Stimulated activated naive CD4-positive, alpha-beta T cell treated with Interleukin-2 at 50 U/mL for 16 hours (primary cell): Measurements from ENCODE around the gene CELSR3.

Source experiments
- DNase-seq: peaks from one replicate; lab custom pipeline; 2025; lab: John Stamatoyannopoulos, UW

CELSR3 gene

DNA sequence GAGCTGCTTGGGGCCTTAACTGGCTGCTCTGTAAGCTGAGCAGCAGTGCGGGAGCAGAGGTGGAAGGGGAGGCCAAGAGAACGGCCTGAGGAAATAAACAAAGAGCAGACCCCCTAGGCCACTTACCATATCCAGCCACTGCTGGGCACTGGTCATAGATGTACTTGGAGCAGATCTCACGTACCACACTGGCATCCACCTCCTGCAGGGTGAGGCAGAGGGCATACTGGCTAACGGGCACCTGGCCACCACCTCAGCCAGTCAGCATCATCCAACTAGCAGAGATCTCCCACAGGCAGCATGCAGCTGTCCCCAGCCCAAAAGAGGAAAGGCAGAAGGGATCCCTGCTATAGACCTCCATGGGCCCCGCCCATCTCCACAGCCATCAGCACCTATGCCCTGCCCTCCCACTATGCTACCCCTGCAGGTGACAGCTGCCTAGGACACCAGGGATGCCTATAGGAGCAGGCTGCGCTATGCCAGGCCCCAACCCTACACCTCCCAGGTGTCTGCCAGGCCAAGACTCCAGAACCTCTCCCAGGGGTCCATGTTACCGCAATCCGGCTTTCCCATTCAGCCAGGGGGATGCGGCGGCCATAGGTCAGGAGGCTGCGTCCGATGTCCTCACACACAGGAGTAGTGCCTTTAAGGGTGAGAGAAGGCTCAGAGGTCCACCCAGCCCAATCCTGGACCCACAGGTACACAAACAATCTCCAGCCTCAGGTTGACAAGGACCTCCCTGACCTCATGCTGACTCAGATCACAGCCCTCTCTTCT lies 63.0 kb downstream of the CELSR3 start:
- DNase-seq = no peak

DNA sequence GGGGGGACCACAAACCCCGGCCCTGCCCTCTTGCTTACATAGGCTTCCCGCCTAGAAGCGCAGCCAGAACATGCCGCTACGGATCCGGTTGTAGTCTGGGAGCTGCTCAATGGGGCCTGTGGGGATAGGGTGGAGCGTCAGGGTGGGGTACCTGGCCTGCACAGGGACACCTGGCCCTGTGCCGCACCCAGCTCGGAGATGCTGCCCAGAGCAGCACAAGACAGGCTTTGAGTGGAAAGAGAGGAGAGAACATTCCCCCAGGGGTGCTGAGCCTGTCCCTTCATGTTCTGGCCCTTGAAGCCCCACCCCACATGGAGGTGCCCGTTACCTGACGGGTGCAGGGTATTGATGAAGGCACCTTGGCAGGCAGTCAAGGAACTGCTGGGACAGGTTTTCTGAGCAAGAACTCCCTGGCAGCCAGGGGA lies 63.6 kb downstream of the CELSR3 start:
- DNase-seq = no peak

DNA sequence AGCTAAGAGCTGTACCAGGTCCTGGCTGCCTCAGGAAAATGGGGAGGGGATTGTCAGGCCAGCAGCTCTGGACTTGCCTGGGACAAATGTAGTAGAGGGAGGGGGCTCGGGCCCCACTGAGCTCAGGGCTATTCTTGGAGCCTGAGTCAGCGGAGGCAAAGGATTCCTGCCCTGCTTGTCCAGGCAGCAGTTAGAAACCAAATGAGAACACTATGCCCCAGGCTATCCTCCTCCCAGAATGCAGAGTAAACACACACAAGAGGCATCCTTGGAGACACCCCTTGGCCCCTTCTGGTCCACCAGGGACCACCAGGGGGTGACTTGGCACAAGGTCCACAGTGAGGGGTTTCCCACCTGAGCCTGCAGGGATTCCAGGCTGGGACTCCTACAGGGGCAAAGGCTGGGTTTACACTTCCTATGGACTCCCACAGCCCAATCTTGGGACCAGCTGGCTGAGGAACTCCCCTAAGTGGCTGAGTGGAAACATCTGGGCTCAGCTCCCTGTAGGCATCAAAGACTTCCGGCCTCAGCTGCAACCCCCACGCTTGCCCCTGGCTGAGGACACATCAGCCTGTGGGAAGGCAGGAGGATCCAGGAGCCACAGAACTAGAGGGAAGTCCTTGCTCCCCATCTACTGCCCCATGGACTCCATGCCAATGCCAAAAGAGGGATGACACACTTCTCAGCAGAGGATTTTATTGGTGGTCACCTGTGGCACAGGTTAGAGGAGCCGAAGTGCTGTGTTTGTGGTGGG lies 64.2 kb downstream of the CELSR3 start:
- no peak for DNase-seq

DNA sequence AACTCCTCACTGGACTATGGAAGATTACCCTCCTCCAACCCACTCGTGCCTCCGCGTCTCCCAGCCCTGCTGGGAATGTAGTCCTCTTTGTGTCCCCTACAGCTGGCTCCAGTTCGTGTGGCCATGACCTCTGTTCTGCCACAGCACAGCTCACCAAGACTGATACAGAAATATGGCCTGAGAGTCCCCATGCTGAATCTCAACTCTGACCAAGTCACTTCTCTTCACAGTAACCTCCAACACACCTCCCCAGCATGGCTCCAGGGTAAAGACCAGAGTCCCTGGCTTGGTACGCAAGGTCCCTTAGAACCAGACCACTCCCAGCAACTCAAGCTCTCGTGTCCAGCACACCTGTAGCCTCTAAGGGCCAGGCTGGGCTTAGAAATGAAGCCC lies 65.3 kb downstream of the CELSR3 start:
- no peak for DNase-seq

DNA sequence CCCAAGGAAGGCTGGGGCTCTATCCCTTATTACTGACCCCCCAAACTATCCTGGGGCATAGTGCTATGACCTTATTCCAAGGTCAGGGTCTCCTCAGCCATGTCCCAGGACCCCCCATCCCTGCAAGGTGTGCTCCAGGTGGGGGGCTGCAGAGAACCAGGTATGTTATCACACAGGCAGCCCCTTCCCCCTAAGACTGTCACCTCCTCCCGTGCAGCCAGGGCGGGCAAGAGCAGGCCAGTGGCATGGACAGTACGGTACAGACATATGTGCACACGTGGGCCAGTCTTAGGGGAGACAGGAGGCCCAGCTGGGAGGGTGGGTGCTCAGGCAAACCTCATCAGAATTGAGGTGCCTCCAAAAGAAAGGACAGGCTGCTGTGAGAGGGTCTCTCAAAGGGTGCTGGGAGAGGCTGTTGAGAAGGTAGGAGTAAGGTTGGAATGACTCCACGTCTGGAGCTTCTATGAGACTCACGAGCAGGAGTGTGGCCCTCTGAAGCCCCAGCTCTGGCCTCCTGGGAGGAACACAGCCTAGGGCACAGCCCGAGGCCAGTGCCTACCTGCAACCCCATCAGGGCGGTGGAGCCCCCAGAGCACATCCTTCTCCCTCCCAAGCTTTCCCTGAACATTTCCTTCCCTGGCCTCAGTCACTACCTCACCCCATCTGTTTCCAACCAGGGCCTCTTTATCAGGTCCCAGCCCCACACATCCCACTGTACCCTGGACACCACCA lies 65.8 kb downstream of the CELSR3 start:
- no peak for DNase-seq

DNA sequence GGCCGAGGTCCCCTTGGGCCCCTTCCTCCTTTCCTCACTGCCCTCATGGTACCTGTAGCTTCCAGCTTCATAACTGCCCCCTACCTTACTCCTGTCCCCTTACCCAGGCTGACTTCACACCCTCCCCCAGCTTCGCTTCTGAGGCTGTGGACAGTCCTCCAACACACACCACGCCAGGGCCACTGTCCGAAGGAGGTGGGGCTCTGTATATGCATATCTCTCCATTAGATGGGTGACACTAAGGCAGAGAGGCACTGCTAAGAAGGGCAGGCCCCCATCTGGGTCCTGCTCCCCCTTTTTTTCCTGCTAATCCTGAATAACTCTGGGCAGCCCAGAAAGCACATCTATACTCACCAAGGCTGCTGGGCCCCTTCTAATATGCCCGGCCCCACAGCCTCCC lies 66.5 kb downstream of the CELSR3 start:
- DNase-seq = no peak

DNA sequence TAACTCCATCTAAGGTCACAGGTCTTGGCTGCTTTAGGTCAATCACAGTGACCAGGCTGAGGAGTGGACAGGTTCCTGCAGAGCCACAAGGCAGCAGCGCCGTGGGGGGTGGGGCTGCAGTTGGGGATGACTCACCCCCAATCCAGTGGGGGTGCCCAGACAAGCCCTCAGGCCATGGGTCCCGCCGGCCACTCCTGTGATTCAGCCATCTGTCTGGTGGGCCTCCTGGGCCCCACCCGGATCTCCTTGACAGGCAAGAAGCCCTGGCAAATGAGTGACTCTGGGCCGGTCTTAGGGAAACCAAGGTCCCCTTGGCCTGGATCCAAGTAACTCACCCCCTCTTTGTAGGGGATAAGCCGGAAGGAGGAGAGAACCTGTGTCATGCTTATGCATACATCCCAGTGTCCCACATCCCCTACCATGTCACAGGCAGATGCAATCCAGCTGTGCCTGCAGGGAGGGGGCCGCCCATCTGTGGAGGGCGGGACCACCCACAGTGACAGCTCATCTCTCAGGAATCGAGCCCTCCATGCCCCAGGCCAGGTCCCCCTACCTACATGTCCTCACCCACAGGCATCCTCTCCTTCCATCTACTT lies 67.1 kb downstream of the CELSR3 start:
- no peak for DNase-seq

DNA sequence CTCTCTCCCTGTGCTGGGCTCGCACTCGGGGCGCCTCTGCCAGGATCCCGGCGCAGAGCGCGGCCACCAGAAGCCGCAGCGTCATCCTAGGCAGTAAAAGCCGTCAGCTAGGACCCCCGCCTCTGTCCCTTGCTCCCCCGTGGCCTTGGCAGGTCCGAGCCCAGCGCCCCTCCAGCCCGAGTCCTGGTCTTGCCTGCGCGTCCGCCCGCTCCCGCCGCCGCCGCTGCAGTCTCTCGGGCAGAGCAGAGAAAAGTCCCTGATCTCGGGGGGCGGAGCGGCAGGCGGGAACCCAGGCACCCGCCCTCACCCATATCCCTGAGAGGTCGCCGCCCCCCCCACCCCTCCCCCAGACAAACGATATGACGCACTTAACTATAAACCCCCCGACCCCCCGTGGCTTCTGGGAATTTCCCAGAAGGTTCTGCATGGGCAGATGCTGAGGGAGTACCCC lies 67.6 kb downstream of the CELSR3 start, which contains the start of gene COL7A1:
Gene COL7A1 (minus strand): TSS at position 255 of the 451 bp plus-strand sequence. CDS start 170 bp downstream, at position 85.
- DNase-seq = no peak

DNA sequence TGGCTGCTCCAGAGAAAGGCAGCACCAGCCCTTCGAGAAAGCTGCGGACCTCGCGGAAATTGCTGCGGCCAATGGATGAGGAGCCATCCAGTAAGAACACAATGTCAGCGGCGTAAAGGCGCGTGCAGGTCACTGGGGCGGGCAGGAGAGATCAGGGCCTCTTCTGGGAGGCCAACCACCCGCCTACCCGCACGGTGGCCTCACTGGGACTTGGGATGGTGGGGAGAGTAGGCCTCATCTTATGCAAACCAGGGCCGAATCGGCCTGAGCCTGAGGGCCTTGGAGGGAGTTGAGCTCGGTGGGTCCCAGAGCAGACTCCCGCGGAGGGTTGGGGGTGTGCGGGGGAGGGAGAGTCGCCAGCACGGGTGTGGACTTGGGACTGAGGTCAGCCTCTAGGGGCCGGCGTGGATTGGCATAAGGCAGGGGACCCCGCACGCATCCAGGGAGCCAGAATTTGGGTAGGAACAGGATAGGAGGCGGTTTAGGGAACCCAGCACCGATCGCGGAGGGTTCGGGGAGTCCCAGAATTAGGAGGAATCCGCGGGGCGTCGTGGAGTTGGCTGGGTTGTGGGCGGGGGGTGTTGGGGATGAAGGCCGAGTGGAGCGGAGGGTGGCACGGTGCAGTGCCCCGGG lies 68.2 kb downstream of the CELSR3 start:
- DNase-seq = no peak

DNA sequence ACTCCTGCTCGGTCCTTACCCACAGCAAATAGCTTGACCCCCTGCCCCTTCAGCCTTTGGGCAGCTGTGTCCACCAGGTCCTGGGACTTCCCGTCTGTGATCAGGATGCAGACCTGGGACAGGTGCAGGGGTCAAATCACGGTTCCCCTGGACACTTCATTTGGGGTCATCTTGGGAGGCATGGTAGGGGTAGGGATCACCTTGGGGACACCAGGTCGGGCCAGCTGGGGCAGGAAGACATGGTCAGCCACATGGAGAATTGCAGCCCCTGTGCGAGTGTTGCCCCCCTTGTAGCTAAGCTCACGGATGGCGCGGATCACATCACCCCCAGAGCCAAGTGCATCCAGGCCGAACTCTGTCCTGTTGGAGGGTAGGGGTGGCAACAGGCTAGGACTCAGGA lies 69.3 kb downstream of the CELSR3 start:
- DNase-seq = no peak

DNA sequence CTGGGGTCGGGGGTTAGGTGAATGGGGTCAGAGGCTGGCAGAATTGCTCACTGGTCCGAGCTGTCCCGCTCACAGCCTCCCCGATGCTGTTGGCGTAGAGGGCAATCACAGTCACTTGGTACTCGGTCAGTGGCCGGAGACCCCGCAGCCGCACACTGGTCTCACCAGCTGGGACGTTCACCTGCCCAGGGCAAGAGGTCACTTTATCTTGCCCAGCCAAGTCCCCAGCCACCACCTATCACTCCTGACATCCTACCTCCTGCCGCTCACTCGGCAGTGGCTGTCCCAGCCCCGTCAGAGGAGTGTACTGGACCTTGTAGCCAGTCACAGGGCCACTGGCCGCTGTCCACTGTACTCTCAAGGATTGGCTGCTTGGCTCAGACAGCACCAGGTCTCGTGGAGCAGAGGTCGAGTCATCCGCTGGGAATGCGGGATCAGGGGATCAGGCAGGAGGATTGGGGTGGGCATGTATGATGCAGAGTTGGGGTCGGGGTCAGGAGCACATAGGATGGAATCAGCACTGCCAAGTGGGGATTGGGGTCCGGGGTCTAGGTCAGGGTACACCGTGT lies 70.1 kb downstream of the CELSR3 start:
- DNase-seq = no peak

DNA sequence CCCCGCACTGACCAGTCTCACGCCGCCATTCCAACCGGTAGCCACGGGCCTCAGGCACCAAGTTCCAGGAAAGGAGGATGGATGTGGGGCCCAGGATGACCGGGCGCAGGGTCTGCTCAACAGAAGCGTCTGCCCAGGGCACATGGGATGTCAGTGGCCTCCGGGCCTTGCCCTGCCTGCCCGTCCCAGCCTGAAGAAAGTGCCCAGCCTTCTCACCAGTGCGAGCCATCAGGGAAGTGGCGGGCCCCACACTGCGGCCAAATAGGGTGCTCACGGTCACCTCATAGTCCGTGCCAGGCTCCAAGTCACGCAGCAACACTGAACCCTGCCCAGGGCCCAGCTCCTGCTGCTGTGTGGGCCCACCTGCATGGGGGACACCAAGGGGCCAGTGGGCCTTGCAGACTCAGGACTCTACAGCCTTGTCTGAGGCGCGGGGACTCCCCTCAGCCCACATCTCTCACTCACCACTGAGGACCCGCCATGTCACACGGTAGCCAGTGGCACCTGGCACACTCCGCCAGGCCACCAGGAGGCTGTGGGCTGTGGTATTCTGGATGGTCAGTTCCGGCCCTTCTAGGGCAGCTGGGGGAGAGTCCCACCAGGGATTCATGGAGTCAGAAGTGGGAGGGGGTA lies 70.7 kb downstream of the CELSR3 start:
- DNase-seq = no peak

DNA sequence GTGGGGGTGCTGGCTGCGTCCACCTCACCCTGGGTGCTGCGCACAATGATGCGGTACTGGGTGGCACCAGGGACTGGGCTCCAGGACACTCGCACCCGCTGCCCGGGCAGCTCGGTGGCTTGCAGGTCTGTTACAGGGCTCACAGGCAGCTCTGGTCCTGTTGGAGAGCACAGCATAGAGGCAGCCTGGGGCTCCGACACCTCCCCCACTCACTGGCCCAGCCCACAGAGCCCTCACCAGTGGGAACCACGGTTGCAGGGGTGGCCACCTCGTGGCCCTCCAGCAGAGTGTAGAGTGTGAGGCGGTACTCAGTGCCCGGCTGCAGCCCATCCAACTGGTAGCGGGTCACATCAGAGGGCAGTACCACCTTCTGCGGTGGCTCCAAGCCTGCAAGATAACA lies 71.2 kb downstream of the CELSR3 start:
- no peak for DNase-seq

DNA sequence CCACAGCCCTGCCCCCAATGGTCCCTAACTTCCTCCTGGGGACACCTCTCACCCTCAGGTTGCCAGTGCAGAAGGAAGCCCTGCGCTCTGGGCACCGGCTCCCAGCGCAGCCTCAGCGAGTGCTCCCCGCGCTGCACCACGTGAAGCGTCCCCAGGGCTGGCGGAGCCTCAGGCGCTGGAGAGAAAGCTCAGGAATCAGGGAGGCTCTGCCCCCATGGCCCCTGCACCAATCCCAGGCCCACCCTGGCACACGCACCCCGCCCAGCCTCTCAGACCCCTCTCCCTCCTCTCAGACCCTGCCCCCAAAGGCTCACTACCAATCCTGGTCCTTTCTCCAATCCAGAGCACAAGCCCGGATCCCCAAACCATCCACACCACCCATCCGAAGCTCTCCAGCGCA lies 74.5 kb downstream of the CELSR3 start:
- DNase-seq = no peak

DNA sequence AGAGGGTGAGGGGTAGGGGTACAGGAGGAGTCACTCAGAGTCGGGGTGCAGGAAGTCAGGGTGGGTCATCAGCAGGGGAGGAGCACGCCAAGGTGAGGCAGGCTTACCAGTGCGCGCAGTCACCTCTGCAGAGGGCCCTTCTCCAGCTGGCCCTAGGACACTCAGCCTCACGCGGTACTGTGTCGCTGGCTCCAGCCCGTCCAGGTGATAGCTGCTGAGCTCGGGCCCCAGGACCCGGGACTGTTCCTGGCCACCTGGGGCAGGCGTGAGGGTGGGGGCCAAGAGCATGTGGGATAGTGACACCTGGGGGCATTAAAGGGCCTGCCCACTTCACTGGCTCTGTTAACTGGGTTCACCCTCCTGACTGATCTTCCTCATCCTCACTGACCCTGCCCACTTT lies 75.0 kb downstream of the CELSR3 start:
- DNase-seq = no peak
